ENCODE data around the gene ITGAE.

GRCh38 chr17:3708366-3708765 is 92.6 kb downstream of the ITGAE start:
- TF ChIP-seq, protein P1, sequence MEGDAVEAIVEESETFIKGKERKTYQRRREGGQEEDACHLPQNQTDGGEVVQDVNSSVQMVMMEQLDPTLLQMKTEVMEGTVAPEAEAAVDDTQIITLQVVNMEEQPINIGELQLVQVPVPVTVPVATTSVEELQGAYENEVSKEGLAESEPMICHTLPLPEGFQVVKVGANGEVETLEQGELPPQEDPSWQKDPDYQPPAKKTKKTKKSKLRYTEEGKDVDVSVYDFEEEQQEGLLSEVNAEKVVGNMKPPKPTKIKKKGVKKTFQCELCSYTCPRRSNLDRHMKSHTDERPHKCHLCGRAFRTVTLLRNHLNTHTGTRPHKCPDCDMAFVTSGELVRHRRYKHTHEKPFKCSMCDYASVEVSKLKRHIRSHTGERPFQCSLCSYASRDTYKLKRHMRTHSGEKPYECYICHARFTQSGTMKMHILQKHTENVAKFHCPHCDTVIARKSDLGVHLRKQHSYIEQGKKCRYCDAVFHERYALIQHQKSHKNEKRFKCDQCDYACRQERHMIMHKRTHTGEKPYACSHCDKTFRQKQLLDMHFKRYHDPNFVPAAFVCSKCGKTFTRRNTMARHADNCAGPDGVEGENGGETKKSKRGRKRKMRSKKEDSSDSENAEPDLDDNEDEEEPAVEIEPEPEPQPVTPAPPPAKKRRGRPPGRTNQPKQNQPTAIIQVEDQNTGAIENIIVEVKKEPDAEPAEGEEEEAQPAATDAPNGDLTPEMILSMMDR (IDR thresholded peaks at IDR 0.05) = no peak
- TF ChIP-seq POLR2A (IDR thresholded peaks at IDR 0.05) = no peak
